Neural progenitor cell (in vitro differentiated cells): ENCODE measurements around the gene PMVK. TPM values are rescaled to one million over a fixed set of nuclear protein-coding genes. Genes with fewer than 3 reads are reported as not detected.

Source experiments
- DNase-seq: peaks from one replicate; pipeline ENCODE4 v3.0.0-alpha.2; 2016; ENCODE audit warnings: low spot score
- H2AFZ ChIP-seq: fragments of 200-600 bp; sonication (generic); replicated peaks from 2 replicates; pipeline ENCODE4 v1.6.1; 2016; ENCODE audit warnings: antibody characterized with exemption
- H3F3A ChIP-seq: fragments of 200-600 bp; sonication (generic); 2 replicates; pipeline ENCODE4 v1.6.1; 2016; ENCODE audit warnings: antibody characterized with exemption, low read depth
- H3K27ac ChIP-seq: fragments of 200-600 bp; sonication (generic); 2 replicates; pipeline ENCODE4 v1.5.1; 2016; ENCODE audit warnings: mild to moderate bottlenecking
- H3K27me3 ChIP-seq: fragments of 200-600 bp; sonication (generic); 2 replicates; pipeline ENCODE4 v1.6.1; 2016; ENCODE audit warnings: mild to moderate bottlenecking, moderate library complexity
- H3K36me3 ChIP-seq: fragments of 200-600 bp; sonication (generic); 2 replicates; pipeline ENCODE4 v1.5.1; 2016
- H3K4me1 ChIP-seq: fragments of 200-600 bp; sonication (generic); 2 replicates; pipeline ENCODE4 v1.6.1; 2016; ENCODE audit warnings: mixed run types
- H3K4me2 ChIP-seq: fragments of 200-600 bp; sonication (generic); 2 replicates; pipeline ENCODE4 v1.6.1; 2016
- H3K4me3 ChIP-seq: fragments of 200-600 bp; sonication (generic); 2 replicates; pipeline ENCODE4 v1.5.1; 2016
- H3K79me2 ChIP-seq: fragments of 200-600 bp; sonication (generic); 2 replicates; pipeline ENCODE4 v1.6.1; 2016; ENCODE audit warnings: low read depth
- H3K9ac ChIP-seq: fragments of 200-600 bp; sonication (generic); 2 replicates; pipeline ENCODE4 v1.6.1; 2016
- H3K9me3 ChIP-seq: fragments of 200-600 bp; sonication (generic); 2 replicates; pipeline ENCODE4 v1.5.1; 2016; ENCODE audit warnings: low read depth
- H4K20me1 ChIP-seq: fragments of 200-600 bp; sonication (generic); 2 replicates; pipeline ENCODE4 v1.6.1; 2016; ENCODE audit warnings: low read depth
- H3K27ac Mint-ChIP-seq: 3 replicates; pipeline ENCODE4 v1.8.0; 2021; ENCODE audit warnings: mixed read lengths
- H3K27me3 Mint-ChIP-seq: 2 replicates; pipeline ENCODE4 v1.8.0; 2022; ENCODE audit warnings: low read depth, mild to moderate bottlenecking, inconsistent platforms, moderate library complexity, mixed read lengths; ENCODE audit not compliant: insufficient read depth
- H3K36me3 Mint-ChIP-seq: 3 replicates; pipeline ENCODE4 v1.8.0; 2021; ENCODE audit warnings: mixed read lengths
- H3K4me1 Mint-ChIP-seq: 3 replicates; pipeline ENCODE4 v1.8.0; 2021; ENCODE audit warnings: mixed read lengths
- H3K4me3 Mint-ChIP-seq: 3 replicates; pipeline ENCODE4 v1.8.0; 2021; ENCODE audit warnings: mild to moderate bottlenecking, moderate library complexity, mixed read lengths
- H3K9me3 Mint-ChIP-seq: 3 replicates; pipeline ENCODE4 v1.8.0; 2020; ENCODE audit warnings: mixed read lengths
- EZH2 ChIP-seq: fragments of 200-600 bp; sonication (generic); IDR thresholded peaks from 2 replicates; pipeline ENCODE4 v1.6.1; 2017; ENCODE audit warnings: antibody characterized with exemption, mild to moderate bottlenecking, moderate library complexity
- EZH2phosphoT487 ChIP-seq: fragments of 200-600 bp; sonication (generic); IDR thresholded peaks from 2 replicates; pipeline ENCODE4 v1.6.1; 2017; ENCODE audit warnings: antibody characterized with exemption
- total RNA-seq: library from RNA; depleted of rRNA; stranded (reverse); fragments of >200 nt; gene quantifications from 2 replicates; pipeline ENCODE4 v1.2.3, GENCODE V29; 2015; ENCODE audit warnings: low replicate concordance
- TF ChIP-seq, protein P1 (sequence below): fragments of 200-600 bp; sonication (generic); IDR thresholded peaks from 2 replicates; pipeline ENCODE4 v1.5.1; 2017; ENCODE audit warnings: antibody characterized with exemption, mild to moderate bottlenecking

PMVK gene
- total RNA-seq, 1 donor from 2014 or later: 4.3 TPM

GRCh38 chr1:154943649-154944400 is 7.3 kb upstream of the PMVK start:
- Histone ChIP-seq H4K20me1 (peaks cover 8% of the 10 kb centered on the region), H3K4me2 (no peak overlapping the region), H3K9ac (no peak overlapping the region), H3K27me3 (no peaks in the 10 kb centered on the region), H3F3A (peaks cover 19% of the 10 kb centered on the region), H2AFZ (no peak overlapping the region), H3K79me2 (no peaks in the 10 kb centered on the region), H3K4me1 (peaks cover 20% of the 10 kb centered on the region), H3K36me3 (no peaks in the 10 kb centered on the region), H3K4me3 (no peak overlapping the region), H3K9me3 (no peaks in the 10 kb centered on the region), H3K27ac (peak overlapping the region; percentile 26)
- Mint-ChIP-seq H3K36me3 (peaks cover 2% of the 10 kb centered on the region), H3K9me3 (no peaks in the 10 kb centered on the region), H3K4me1 (peaks cover 37% of the 10 kb centered on the region), H3K27ac (peak overlapping the region; percentile 55), H3K4me3 (no peak overlapping the region), H3K27me3 (peaks cover 6% of the 10 kb centered on the region)
- TF ChIP-seq EZH2: no peak
- TF ChIP-seq, protein P1, sequence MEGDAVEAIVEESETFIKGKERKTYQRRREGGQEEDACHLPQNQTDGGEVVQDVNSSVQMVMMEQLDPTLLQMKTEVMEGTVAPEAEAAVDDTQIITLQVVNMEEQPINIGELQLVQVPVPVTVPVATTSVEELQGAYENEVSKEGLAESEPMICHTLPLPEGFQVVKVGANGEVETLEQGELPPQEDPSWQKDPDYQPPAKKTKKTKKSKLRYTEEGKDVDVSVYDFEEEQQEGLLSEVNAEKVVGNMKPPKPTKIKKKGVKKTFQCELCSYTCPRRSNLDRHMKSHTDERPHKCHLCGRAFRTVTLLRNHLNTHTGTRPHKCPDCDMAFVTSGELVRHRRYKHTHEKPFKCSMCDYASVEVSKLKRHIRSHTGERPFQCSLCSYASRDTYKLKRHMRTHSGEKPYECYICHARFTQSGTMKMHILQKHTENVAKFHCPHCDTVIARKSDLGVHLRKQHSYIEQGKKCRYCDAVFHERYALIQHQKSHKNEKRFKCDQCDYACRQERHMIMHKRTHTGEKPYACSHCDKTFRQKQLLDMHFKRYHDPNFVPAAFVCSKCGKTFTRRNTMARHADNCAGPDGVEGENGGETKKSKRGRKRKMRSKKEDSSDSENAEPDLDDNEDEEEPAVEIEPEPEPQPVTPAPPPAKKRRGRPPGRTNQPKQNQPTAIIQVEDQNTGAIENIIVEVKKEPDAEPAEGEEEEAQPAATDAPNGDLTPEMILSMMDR: peak; percentile 78
- DNase-seq: peak; percentile 70

DNA sequence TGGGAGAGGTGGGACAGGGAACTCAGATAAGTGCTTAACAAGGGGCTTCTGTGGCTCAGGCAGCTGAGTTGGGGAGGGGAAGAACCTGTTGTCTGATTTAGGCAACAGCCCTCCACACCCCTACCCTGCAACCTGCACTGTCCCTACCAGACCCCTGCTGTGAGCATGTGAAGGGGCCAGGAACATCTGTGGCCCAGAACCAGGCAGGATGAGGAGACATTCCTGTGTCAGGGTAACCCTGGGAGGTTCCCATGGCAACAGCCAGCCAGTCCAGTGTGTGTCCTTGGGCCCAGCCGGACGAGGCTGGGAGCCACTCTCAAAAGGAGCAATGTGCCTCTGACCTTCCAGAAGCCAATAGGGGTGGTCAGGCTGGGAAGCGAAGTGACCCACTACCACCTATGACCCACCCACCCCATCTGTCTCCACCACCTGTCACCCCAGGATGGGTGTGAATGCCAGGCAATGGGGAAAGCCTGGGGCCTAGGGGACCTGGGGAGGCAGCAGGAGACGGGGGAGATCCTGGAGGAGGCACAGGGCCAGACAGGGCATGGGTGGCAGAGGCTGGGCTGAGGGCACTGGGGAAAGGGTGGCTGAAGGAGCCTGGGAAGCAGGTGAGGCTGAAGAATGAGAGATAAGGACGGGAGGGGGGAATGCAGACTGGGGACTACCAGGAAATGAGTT is 5.0 kb upstream of the PMVK start:
- Mint-ChIP-seq H3K4me1 (peaks cover 54% of the 10 kb centered on the region), H3K36me3 (no peaks in the 10 kb centered on the region), H3K9me3 (no peaks in the 10 kb centered on the region), H3K4me3 (peak overlapping the region; percentile 73), H3K27me3 (peaks cover 11% of the 10 kb centered on the region), H3K27ac (peak overlapping the region; percentile 98)
- no peak for TF ChIP-seq EZH2
- TF ChIP-seq, protein P1: no peak
- TF ChIP-seq EZH2phosphoT487: no peak
- Histone ChIP-seq H3K9ac (no peak overlapping the region), H3K4me3 (no peak overlapping the region), H3K9me3 (no peaks in the 10 kb centered on the region), H4K20me1 (peaks cover 5% of the 10 kb centered on the region), H3K36me3 (no peaks in the 10 kb centered on the region), H3K27ac (no peak overlapping the region), H3K4me2 (peak overlapping the region; percentile 56), H3K79me2 (no peaks in the 10 kb centered on the region), H3F3A (peaks cover 30% of the 10 kb centered on the region), H2AFZ (no peak overlapping the region), H3K27me3 (no peaks in the 10 kb centered on the region), H3K4me1 (peaks cover 26% of the 10 kb centered on the region)
- peak; percentile 78 for DNase-seq

DNA sequence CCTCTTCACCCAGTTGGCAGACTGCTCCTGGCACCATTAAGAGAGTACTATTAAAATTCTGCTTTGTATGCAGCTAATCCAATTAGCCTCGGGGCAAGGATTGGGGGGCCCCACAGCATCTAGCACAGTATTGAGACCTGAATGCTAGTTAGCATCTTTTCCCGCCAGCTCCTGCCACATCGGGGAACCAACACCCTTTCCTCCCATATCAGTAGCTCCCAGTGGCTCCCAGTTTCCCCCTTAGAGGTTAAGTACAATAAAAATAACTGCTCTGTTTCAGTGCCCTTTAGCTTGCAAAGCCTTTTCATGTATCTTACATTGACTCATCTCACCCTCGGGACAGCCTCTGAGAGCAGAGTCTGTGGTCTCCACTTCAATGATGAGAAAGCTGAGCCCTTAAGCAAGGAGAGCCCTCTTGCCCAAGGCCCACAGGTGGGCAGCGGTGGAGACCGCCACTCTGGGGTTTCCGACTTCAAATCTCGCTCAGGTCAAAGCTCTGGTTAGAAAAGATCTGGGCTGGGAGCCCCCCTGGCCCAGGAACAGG is 4.2 kb upstream of the PMVK start:
- peaks cover 26% of the 10 kb centered on the region for H3K4me1 ChIP-seq
- no peak overlapping the region for H2AFZ ChIP-seq
- H3K27me3 Mint-ChIP-seq: peaks cover 11% of the 10 kb centered on the region
- H4K20me1 ChIP-seq: peaks cover 5% of the 10 kb centered on the region
- H3K27me3 ChIP-seq: no peaks in the 10 kb centered on the region
- H3K36me3 Mint-ChIP-seq: no peaks in the 10 kb centered on the region
- TF ChIP-seq, protein P1: no peak
- TF ChIP-seq EZH2 (no peak), EZH2phosphoT487 (no peak)
- peaks cover 31% of the 10 kb centered on the region for H3F3A ChIP-seq
- H3K36me3 ChIP-seq: no peaks in the 10 kb centered on the region
- H3K4me3 Mint-ChIP-seq: peak overlapping the region; percentile 73
- peak overlapping the region; percentile 98 for H3K27ac Mint-ChIP-seq
- H3K4me2 ChIP-seq: peak overlapping the region; percentile 56
- no peaks in the 10 kb centered on the region for H3K9me3 Mint-ChIP-seq
- peaks cover 4% of the 10 kb centered on the region for H3K79me2 ChIP-seq
- no peak overlapping the region for H3K27ac ChIP-seq
- no peak overlapping the region for H3K9ac ChIP-seq
- peak; percentile 38 for DNase-seq
- peaks cover 60% of the 10 kb centered on the region for H3K4me1 Mint-ChIP-seq
- no peak overlapping the region for H3K4me3 ChIP-seq
- H3K9me3 ChIP-seq: no peaks in the 10 kb centered on the region
